BE2C (cell line): ENCODE results near the gene PROSER2.

Experiments
- DNase-seq: peaks from one replicate; pipeline ENCODE4 v3.0.0-alpha.2; 2020
- H3K27me3 ChIP-seq: fragments of 250-450 bp; sonication (Bioruptor Pico); 2 replicates; pipeline ENCODE4 v1.5.1; 2020; ENCODE audit warnings: mild to moderate bottlenecking
- H3K36me3 ChIP-seq: fragments of 250-450 bp; sonication (Bioruptor Pico); 2 replicates; pipeline ENCODE4 v1.5.1; 2020; ENCODE audit warnings: mild to moderate bottlenecking
- H3K4me1 ChIP-seq: fragments of 250-450 bp; sonication (Bioruptor Pico); 2 replicates; pipeline ENCODE4 v1.5.1; 2020
- H3K4me3 ChIP-seq: 2 replicates; pipeline ENCODE4 v1.5.1; 2011; ENCODE audit warnings: low read depth, low read length
- H3K9me3 ChIP-seq: fragments of 250-450 bp; sonication (Bioruptor Pico); 2 replicates; pipeline ENCODE4 v1.5.1; 2020
- CTCF ChIP-seq: IDR thresholded peaks from 2 replicates; pipeline ENCODE4 v1.5.1; 2012; ENCODE audit warnings: mild to moderate bottlenecking, low read depth, low read length

The PROSER2 gene

GRCh38 chr10:11822026-11822756, 965 bp upstream of the PROSER2 start:
- peaks cover 42% of the 10 kb centered on the region for H3K27me3 ChIP-seq
- H3K36me3 ChIP-seq, result no peaks in the 10 kb centered on the region
- no peak for TF ChIP-seq CTCF
- no peaks in the 10 kb centered on the region for H3K4me1 ChIP-seq
- no peak overlapping the region for H3K4me3 ChIP-seq
- DNase-seq, result no peak
- no peaks in the 10 kb centered on the region for H3K9me3 ChIP-seq

GRCh38 chr10:11822809-11823121, 391 bp upstream of the PROSER2 start:
- H3K36me3 ChIP-seq, result no peaks in the 10 kb centered on the region
- no peaks in the 10 kb centered on the region for H3K9me3 ChIP-seq
- DNase-seq, result no peak
- H3K4me1 ChIP-seq, result no peaks in the 10 kb centered on the region
- H3K4me3 ChIP-seq, result no peak overlapping the region
- H3K27me3 ChIP-seq, result peaks cover 42% of the 10 kb centered on the region
- TF ChIP-seq CTCF, result no peak

- TF ChIP-seq CTCF, result no peak
- Histone ChIP-seq H3K4me3 (no peak overlapping the region), H3K36me3 (no peaks in the 10 kb centered on the region), H3K27me3 (peaks cover 42% of the 10 kb centered on the region), H3K9me3 (no peaks in the 10 kb centered on the region), H3K4me1 (no peaks in the 10 kb centered on the region)
- no peak for DNase-seq
Observed at GRCh38 chr10:11823989-11824346, 812 bp downstream of the PROSER2 start.

- TF ChIP-seq CTCF, result no peak
- Histone ChIP-seq H3K9me3 (no peaks in the 10 kb centered on the region), H3K27me3 (peaks cover 42% of the 10 kb centered on the region), H3K4me3 (no peak overlapping the region), H3K4me1 (no peaks in the 10 kb centered on the region), H3K36me3 (no peaks in the 10 kb centered on the region)
- no peak for DNase-seq
Observed at GRCh38 chr10:11824376-11824775, 1.2 kb downstream of the PROSER2 start.

- DNase-seq, result no peak
- Histone ChIP-seq H3K4me3 (no peak overlapping the region), H3K4me1 (no peaks in the 10 kb centered on the region), H3K9me3 (no peaks in the 10 kb centered on the region), H3K36me3 (no peaks in the 10 kb centered on the region), H3K27me3 (peaks cover 42% of the 10 kb centered on the region)
- no peak for TF ChIP-seq CTCF
Observed at GRCh38 chr10:11824825-11825224, 1.7 kb downstream of the PROSER2 start.

GRCh38 chr10:11825796-11826414, 2.7 kb downstream of the PROSER2 start:
- peaks cover 45% of the 10 kb centered on the region for H3K27me3 ChIP-seq
- H3K4me1 ChIP-seq, result no peaks in the 10 kb centered on the region
- no peak overlapping the region for H3K4me3 ChIP-seq
- no peak for DNase-seq
- H3K36me3 ChIP-seq, result no peaks in the 10 kb centered on the region
- no peaks in the 10 kb centered on the region for H3K9me3 ChIP-seq
- TF ChIP-seq CTCF, result no peak
